Adipose tissue (tissue), 3 donors: Measurements from ENCODE around the gene TMEM108. TPM values are rescaled to one million over a fixed set of nuclear protein-coding genes. Genes with fewer than 3 reads are reported as not detected.
"Not testable (repeated sequence)": the region's sequence is repeated elsewhere in the genome, so short reads cannot be mapped to it uniquely, and the experiment has no call there.

Experiments used
- H3K27ac ChIP-seq: one replicate; pipeline ENCODE4 v1.5.1; 2013; ENCODE audit warnings: low read depth, low read length
- WGBS, 3 donors: extraction: QIAGEN DNeasy Blood & Tissue Kit; methylation state at CpG; one replicate each; pipeline ENCODE4 v1.1.7; 2013; 5-methylcytosine and 5-hydroxymethylcytosine counted together
- polyA plus RNA-seq, 3 donors: library from polyadenylated mRNA; stranded (reverse); fragments of 200-250 nt; gene quantifications; one replicate each; pipeline ENCODE4 v1.2.3, GENCODE V29; 2013
- donor health status: healthy with polysubstance abuse.
- donor health status: Bipolar disorder and iron deficiency.
- donor health status: healthy.

The TMEM108 gene
- polyA plus RNA-seq, result 1 to 10 TPM in 1 of 3 donors, under 1 TPM in 2; 0.45 to 1.5 (median 0.70) TPM

DNA sequence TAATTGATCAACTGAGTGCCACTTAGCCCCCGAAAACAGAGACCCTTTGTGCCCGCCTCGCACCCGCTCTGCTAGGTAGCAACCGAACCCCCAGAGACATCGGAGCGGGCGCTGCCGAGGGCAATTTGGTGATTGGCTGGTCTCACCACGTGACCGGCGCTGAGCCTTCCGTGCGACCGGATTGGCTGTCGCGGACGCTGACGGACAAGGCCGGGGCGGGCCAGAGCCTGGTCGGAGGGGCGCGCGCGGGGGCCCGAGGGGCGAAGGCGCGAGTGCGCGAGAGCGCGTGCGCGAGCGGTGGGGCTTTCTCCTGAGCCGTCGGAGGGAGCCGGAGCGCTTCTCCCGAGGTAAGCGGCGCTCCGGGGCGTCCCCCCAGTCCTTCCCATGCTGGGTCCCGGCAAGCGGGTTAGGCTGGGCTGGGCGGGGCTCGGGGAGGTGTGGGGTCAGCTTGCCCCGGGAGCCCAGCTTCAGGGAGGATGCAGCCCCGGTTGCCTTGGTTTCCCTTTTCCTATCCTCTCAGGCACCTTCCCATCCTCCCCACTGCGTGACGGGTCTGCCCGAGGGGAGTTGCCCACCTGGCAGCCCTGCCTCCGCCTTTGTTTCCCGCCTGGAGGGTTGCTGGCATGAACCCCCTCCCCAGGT lies at the start of gene TMEM108:
TSS of gene TMEM108 (plus strand) at position 303 of the 642 bp plus-strand sequence.
- no peak within 1 kb of the TSS for H3K27ac ChIP-seq
- 1 to 2% (median 2%) methylated on average over 48 to 56 of the region's 57 CpGs for WGBS, 3 donors

DNA sequence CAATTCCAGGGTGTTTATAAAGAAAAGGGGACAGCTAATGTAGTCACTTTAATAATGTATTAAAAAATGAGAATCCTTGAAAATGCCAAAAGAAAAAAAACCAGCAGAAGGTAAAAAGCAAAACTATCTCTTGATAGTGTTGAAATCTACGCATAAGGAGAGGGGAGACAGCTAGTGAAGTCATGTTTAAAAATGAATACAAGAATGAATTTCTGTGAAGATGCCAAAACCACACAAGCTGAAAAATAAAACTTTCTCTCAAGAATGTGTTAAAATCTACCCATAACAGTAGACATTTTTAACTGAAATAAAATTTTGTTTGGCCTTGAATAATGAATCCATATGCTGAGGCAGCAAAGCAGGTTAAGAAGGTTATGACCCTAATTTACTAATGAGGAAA lies 42.2 kb upstream of the TMEM108 start:
- WGBS, 3 donors, result 63 to 90% (median 69%) methylated on average over 1 of the region's 1 CpG
- no peak overlapping the region for H3K27ac ChIP-seq

DNA sequence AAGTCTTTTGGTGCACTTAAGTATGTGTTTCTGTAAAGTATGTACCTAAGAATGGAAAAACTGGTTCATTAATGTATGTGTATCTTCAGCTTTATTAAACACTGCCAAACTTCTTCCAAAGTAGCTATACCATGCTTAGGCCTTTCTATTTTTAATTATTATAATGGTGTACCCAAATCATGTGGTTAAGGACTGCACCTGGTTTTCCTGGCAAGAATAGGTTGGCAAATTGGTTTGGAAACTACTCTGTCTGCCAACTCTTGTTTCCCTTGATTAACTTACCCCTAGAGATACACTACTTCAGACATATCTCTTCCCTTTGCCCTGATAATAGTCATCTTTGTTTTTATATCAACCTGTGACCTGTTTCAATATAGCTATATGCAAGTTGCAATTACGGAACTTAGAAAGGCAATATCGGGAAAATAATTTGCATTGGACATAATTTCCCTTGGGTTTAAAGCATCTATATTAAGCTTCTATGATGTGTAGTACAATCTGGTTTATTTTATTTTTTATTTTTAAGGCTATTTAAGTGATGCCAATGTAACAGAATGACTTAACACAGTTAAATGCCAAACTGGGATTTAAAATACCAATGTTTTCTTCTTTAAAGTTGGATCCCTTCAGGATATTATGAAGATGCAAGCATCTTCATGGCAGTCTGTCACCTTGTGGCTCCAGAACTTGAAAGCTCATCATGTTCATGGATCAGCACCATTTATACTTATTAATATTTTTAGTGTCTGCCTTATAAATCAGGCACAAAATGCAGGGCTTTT lies 40.6 kb upstream of the TMEM108 start:
- no peak overlapping the region for H3K27ac ChIP-seq
- WGBS, 3 donors, result 91 to 93% (median 92%) methylated on average over 2 of the region's 2 CpGs

DNA sequence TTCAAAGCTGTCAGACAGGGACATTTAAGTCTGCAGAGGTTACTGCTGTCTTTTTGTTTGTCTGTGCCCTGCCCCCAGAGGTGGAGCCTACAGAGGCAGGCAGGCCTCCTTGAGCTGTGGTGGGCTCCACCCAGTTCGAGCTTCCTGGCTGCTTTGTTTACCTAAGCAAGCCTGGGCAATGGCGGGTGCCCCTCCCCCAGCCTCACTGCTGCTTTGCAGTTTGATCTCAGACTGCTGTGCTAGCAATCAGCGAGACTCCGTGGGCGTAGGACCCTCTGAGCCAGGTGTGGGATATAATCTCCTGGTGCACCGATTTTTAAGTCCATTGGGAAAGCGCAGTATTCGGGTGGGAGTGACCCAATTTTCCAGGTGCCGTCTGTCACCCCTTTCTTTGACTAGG lies 33.2 kb upstream of the TMEM108 start:
- 85 to 90% (median 87%) methylated on average over 7 to 8 of the region's 9 CpGs for WGBS, 3 donors
- H3K27ac ChIP-seq, result not testable (repeated sequence)

DNA sequence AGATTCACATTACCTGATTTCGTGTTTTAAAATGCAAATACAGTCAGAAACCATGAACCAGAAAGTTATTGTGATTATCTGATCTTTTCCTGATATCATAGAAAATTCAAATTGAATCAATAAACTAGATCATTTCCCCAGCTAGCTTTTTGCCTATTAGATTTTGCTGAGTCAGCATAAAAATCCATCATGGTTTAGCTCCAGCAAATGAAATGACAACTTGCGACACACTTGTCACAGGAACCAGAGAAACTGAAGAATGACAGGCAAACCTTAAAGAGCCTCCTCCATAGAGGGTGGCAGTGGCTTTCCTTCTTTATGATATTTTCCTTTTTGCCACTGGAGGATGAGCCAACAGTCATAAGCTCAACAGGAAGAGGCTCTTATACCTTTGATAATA lies 30.6 kb upstream of the TMEM108 start:
- WGBS, 3 donors, result 70 to 86% (median 73%) methylated on average over 2 of the region's 2 CpGs
- no peak overlapping the region for H3K27ac ChIP-seq

DNA sequence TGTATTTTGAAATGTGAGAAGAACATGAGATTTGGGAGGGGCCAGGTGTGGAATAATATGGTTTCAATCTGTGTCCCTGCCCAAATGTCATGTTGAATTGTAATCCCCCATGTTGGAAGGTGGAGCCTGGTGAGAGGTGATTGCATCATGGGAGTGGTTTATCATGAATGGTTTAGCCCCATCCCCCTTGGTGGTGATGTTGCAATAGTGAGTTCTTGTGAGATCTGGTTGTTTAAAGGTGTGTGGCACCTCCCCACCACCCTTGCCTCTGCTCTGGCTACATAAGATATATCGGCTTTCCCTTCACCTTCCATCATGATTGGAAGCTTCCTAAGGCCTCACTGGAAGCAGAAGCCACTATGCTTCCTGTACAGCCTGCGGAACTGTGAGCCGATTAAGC lies 23.9 kb upstream of the TMEM108 start:
- 92 to 98% (median 96%) methylated on average over 3 of the region's 3 CpGs for whole genome bisulfite sequencing, 3 donors
- no peak overlapping the region for H3K27ac ChIP-seq

DNA sequence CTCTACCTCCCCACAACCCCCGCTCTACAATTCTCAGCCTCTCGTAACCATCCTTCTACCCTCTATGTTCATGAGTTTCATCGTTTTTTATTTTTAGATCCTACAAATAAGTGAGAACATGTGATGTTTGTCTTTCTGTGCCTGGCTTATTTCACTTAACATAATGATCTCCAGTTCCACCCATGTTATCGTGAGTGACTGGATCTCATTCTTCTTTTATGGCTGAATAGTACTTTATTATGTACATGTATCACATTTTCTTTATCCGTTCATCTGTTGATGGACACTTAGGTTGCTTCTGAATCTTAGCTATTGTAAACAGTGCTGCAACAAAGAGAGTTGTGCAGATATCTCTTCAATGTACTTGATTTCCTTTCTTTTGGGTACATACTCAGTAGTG lies 22.6 kb upstream of the TMEM108 start:
- not testable (repeated sequence) for H3K27ac ChIP-seq
- 76 to 85% (median 81%) methylated on average over 5 of the region's 5 CpGs for WGBS, 3 donors

DNA sequence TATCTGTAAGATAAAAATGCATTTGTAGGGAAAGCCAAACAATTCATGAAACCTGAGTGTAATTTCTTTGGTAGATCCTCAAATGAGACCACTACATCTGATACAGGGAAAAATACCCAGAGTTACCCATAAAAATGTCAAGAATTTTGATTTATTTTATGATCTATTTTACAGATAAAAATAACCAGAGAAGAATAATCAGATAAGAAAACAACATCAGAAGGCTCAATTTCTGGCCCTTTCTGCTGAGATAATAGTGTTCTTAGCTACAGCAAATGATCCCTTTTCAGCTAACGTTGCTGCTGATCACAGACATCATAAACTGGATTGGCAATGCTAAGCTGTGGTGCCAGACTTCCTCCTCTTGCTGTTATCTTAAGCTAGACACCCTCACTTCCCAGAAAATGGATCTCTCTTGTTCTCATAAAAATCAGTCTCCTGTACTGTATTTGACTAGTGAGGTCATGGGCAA lies 21.3 kb upstream of the TMEM108 start:
- H3K27ac ChIP-seq, result no peak overlapping the region
- whole genome bisulfite sequencing, 3 donors, result 9 to 22% (median 13%) methylated on average over 1 of the region's 1 CpG

DNA sequence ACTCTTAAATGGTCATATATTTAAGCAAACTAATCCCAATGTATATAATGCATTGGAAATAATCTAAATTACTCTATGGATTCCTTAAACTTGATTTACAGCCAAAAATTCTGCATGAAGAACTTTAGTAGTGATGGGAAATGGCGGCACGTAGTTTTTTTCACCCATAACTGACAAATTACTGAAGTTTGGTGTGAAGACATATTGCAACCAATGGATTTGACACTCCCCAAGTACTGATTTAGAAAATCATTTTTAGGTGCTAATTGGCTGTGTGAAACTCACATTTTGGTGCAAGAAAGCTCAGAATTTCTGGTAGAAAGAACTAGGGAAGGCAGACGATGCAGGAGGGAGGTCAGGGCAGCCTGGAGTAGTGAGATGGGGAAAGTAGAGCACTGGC lies 19.3 kb upstream of the TMEM108 start:
- no peak overlapping the region for H3K27ac ChIP-seq
- WGBS, 3 donors, result 87 to 90% (median 89%) methylated on average over 3 of the region's 3 CpGs

DNA sequence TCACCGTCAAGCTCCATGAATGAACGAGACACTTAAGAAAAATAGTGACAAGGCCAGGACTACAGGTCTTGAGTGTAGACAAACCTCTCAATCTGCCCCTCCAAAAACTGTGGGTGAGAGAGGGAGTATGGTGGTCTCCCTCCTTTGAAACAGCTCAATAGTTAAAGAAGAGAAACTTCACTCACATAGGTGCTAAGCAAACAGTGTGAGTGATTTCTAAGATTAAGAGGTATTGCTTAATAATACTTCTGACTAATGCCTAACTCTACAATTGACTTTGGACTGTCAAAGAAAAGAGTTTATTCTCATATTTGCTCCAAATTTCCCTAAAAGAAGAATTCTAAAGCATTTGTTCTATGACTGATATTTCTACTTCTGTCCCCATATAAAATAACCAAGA lies 17.0 kb upstream of the TMEM108 start:
- 95 to 97% (median 95%) methylated on average over 2 of the region's 2 CpGs for WGBS, 3 donors
- no peak overlapping the region for H3K27ac ChIP-seq

DNA sequence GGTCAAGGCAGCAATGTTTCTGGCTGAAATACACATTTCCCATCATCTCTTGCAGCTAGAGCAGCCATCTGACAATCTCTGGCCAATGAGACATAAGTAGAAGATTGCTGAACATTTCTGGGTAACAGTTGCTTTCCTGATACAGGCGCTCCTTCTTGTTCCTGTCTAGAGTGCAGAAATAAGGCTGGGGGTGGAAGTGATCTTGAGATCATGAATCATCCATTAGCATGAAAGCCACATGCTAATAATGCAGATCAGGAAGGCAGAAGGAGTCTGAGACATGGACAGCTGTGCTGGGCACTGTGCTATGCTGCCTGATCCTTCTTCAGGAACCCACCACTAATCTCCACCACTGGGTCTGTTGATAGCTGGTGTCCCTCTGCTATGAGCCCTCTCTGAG lies 14.8 kb upstream of the TMEM108 start:
- WGBS, 3 donors, result 80 to 89% (median 85%) methylated on average over 1 of the region's 1 CpG

DNA sequence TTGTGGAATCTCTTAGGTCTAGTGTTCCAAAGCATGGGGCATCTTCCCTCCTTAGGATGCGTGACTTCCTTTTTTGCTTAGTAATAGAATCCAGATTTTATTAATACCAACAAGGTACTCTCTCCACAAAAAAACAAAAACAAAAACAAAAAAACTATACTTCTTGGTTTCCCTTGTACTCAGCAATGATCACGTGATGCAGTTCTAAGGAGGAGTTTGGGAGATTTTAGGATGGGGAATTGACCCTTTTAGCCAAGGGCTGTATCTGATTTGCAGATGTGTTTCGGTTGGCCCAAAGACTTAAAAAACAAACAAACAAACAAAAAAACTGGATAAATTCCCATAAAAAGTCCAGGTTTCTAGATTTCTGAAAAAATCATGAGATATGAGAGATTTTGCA lies 12.6 kb upstream of the TMEM108 start:
- WGBS, 3 donors, result 57 to 74% (median 69%) methylated on average over 3 of the region's 3 CpGs
- H3K27ac ChIP-seq, result no peak overlapping the region

More for the DNA sequence above, 14.8 kb upstream of the TMEM108 start:
- no peak overlapping the region for H3K27ac ChIP-seq

DNA sequence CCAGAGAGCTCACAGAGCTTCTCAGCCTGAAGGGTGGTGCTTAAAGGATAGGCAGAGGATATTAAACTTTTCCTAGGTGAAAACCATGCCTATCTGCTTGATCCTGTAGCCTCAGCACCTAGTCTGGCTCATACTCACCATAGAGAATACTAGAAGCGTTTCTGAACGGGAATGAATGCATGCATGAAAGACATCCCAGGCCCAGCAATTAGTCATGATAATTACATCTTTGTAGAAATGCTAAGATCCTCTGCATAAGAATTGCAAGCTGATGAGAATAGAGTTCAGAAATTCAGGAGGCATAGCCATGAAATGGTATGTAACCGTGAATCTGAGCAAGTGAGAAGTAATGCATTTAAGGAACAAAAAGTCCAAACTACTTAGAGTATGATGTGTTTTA lies 5.9 kb upstream of the TMEM108 start:
- WGBS, 3 donors, result 71 to 94% (median 89%) methylated on average over 3 of the region's 3 CpGs
- no peak overlapping the region for H3K27ac ChIP-seq

DNA sequence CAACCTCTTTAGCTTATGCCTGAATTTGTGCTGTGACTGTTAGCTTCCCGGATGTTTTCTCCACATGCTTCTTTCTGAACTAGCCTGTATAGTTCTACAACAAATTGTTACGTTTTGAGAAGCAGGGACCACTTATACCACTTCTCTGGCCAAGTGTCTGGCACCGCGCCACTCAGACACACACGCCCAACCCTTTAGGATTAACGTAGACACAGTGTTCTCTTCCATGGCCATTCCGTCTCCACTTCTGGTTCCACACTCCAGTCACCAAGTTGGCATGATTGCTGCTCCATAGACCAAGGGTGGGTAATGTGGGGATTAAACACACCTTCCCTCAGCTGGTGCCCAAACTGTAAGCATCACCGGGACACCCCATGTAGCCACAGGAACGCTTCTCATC lies 755 bp upstream of the TMEM108 start:
- H3K27ac ChIP-seq, result no peak overlapping the region
- 71 to 75% (median 73%) methylated on average over 9 of the region's 9 CpGs for WGBS, 3 donors

DNA sequence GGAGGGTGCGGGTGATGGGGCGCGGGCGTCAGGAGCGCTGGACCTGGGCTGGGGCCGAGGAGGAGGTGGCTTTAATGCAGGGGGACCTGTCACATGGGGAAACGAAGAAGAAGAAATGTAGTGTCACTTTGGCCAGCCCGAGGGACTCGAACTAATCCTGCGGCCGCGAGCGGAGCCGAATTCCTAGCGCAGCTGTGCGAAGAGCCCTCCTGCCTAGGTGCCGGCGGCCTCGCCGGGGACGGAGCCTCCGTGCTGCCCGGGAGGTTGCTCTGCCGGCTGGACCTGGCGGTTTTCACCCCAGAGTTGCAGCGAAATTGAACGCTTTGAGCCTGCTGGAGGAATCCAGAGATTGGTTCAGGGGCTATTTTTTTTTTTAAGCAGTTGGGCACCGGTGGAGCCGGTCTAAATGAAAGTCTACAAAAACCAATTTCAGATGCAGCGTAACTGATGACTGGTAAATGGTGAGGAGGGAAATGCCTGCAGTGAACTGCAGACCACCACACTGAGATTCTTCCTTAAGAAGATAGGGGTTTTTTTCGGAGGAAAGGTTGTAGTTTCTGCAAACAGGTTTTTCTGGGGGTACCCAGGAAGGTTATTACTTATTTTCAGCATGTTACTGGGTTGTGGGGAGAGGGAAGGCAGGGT lies 662 bp downstream of the TMEM108 start:
- WGBS, 3 donors, result 4% methylated on average over 31 of the region's 31 CpGs
- no peak overlapping the region for H3K27ac ChIP-seq

DNA sequence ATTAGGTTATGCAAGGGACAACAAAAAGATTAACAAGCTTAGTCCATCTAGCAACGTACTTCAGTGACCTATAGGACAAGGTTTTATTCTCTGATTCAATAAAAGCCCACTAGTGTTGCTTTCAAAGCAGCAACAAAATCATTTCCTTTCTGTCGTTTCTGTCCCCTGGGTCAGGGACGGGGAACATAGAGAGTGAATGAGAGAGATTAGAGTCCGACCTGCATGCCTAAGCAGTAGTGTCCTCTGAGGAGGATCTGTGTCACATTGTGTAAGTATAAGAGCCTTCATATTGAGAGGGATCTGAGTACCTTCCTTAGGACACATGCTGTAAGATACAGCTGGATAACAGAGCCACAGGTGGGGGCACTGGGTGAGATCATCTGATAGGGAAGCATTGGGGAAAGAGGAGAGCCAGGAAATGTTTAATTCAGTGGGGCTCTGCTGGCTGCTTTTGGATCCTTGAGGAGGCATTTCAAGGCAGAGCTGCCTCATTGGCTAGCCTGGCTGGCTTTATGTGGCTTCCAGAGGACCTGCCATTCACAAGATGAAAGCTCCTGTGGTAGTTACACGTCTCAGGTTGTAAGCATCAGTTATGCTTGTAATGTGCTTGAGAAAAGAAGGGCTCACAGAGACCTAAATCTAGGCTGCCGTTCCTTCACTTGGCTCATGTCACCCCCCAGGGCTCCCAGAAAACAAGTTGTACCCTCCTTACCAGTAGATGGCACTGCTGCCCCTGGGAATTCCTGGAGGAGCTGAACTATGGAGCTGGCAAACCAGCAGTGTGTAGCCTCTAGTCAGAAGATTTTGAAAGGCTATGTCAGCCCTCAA lies 2.7 kb downstream of the TMEM108 start:
- WGBS, 3 donors, result 12 to 26% (median 22%) methylated on average over 6 of the region's 6 CpGs
- H3K27ac ChIP-seq, result no peak overlapping the region

DNA sequence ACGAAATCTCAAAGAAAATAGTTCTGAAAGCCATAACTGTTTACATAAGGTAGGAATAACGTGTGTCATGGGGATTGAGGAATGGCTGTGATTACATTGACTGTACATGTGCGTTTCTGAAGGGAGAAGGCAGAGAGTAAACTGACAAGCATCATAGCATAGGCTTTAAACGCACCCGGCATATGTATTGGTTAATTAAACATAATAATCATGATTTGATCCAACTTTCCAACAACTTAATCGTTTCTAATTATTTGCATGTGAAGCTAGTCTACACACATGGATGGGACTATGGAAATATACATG lies 3.3 kb downstream of the TMEM108 start:
- no peak overlapping the region for H3K27ac ChIP-seq
- WGBS, 3 donors, result 24 to 43% (median 41%) methylated on average over 6 of the region's 6 CpGs

DNA sequence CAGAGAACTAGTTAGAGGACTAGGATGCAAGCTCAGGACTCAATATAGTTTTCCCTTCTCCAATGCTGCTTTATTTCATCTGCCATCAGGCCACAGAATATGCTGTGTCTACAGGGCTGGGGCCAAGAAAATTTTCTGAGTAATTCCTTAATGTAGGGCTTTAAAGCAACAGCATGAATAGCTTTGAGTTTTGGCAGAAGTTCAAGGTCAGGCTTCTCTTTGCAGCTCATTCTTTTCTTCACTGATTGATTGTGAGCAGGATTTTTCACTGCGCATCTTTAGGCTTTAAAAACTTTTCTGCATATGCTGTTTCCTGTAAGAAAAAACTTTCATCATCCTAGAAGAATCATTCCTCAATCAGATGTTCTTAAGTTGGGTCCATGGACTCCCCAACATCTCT lies 4.6 kb downstream of the TMEM108 start:
- H3K27ac ChIP-seq, result no peak overlapping the region
- 57 to 79% (median 62%) methylated on average over 1 of the region's 1 CpG for WGBS, 3 donors

DNA sequence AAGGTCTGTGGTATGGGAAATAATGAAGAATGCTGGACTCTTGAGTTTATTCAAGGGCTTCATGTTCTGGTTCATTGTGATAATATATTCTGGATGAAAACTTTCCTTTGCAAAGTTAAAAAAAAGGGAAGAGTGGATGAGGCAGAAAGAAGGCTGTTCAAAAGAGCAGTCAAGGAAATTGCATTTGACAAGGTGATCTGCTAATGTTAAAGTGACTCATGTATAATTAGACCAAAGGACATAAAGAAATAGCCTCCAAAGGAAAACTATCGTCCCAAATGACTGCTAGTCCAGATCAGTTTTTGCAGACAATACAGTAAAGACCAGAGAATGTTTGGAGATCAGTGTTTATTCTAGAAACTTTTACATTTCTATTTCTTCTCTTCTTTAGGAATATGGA lies 9.8 kb downstream of the TMEM108 start:
- H3K27ac ChIP-seq, result no peak overlapping the region
- WGBS, 3 donors, result 79 to 83% (median 82%) methylated on average over 1 of the region's 1 CpG
